Mammary epithelial cell (primary cell): Measurements from ENCODE around the gene MSMP.
A peak's percentile ranks its signal among the peaks of the same experiment; 100 is the strongest.

Experiments
- EZH2 ChIP-seq: IDR thresholded peaks from 2 replicates; pipeline ENCODE4 v1.6.1; 2012; ENCODE audit warnings: low read length, inconsistent platforms, borderline replicate concordance
- TF ChIP-seq, protein P1 (sequence below), 2 donors: IDR thresholded peaks in 1 of 2; conservative IDR thresholded peaks in 1 of 2; 2 replicates each; pipeline ENCODE4 v1.5.1; 2011 to 2012; ENCODE audit warnings: inconsistent platforms in 2 of 2, low read length in 2 of 2, mild to moderate bottlenecking in 2 of 2, control low read depth in 1 of 2, low read depth in 1 of 2; ENCODE audit not compliant: insufficient read depth in 1 of 2; ENCODE audit errors: extremely low read depth in 1 of 2

DNA sequence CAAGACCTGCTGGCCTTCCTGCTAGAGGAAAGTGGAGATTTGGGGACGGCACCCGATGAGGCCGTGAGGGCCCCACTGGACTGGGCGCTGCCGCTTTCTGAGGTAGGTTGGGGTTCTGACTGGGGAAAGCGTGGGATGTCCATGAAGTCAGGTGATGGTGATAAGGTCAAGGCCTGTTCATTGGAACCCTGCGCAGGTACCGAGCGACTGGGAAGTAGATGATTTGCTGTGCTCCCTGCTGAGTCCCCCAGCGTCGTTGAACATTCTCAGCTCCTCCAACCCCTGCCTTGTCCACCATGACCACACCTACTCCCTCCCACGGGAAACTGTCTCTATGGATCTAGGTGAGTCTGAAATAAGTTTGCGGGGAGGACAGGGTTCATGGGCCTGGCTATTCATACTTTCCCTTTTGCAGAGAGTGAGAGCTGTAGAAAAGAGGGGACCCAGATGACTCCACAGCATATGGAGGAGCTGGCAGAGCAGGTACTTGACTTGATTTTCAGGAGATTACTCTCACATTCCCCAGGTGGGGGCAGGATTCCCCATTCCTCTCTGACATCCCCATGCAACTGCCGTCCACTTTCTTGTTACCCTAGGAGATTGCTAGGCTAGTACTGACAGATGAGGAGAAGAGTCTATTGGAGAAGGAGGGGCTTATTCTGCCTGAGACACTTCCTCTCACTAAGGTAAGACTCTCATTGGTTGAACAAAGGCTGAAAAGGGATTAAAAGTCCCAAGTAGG lies 21.1 kb downstream of the MSMP start:
- TF ChIP-seq, protein P1, sequence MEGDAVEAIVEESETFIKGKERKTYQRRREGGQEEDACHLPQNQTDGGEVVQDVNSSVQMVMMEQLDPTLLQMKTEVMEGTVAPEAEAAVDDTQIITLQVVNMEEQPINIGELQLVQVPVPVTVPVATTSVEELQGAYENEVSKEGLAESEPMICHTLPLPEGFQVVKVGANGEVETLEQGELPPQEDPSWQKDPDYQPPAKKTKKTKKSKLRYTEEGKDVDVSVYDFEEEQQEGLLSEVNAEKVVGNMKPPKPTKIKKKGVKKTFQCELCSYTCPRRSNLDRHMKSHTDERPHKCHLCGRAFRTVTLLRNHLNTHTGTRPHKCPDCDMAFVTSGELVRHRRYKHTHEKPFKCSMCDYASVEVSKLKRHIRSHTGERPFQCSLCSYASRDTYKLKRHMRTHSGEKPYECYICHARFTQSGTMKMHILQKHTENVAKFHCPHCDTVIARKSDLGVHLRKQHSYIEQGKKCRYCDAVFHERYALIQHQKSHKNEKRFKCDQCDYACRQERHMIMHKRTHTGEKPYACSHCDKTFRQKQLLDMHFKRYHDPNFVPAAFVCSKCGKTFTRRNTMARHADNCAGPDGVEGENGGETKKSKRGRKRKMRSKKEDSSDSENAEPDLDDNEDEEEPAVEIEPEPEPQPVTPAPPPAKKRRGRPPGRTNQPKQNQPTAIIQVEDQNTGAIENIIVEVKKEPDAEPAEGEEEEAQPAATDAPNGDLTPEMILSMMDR (conservative IDR thresholded peaks at IDR 0.05 in 1 of 2, IDR thresholded peaks at IDR 0.05 in 1 of 2; ENCODE audit: extremely low read depth in 1 of 2, insufficient read depth in 1 of 2, low read depth in 1 of 2, low read length in 2 of 2): peak; percentile 7 to 26
- TF ChIP-seq EZH2: no peak
